NOMO-1 (cell line): ENCODE measurements around the gene CYB561A3.
A peak's percentile ranks its signal among the peaks of the same experiment; 100 is the strongest.

Experiments
- DNase-seq, 2 experiments: peaks; one replicate each; lab custom pipeline; 2025; ENCODE audit not compliant: unreplicated experiment in 2 of 2; lab: John Stamatoyannopoulos, UW

Gene CYB561A3

DNA sequence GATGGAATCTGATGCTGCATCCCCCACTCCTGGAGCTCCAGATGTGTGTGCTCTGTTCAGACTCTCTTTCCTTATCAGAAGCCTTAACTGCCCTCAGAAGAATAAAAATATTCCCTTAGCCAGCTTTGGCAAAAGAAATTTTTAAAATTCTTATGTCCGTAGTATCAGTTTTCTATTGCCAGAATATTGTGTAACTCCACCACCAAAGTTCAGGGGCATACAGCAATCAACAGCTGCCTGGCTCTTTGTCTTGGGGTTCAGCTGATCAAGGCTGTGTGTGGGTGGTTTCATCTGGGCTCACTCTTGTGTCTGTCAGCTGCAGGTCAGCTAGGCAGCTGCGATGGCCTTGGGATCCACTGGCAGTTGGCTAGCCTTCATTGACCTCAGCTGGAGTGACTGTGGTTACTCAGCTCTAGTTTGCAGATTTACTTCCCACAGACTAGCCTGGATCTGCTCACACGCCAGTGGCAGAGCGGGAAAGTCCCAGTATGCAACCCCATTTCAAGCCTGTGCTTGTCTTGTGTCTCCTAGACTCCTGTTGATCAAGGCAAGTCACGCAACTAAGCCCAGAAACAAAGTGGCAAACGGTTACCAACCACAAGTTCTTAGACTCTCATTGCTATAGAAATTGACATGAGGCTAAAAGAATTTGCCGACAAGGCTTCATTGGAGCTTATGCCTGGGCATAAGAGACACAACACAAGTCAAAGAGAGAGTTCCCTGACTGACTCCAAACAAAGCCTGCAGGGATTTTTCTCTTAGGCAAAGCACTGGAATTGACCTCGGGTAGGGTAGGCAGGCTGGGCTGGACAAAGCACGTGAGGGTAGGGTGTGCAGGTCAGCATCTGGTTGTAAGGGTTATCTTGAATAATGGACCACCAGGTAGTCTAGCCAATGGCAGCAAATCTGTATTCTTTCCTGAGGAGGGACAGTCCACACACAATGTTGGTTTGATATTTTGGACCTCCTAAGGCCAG is 8.0 kb upstream of the CYB561A3 start:
- no peak for DNase-seq

DNA sequence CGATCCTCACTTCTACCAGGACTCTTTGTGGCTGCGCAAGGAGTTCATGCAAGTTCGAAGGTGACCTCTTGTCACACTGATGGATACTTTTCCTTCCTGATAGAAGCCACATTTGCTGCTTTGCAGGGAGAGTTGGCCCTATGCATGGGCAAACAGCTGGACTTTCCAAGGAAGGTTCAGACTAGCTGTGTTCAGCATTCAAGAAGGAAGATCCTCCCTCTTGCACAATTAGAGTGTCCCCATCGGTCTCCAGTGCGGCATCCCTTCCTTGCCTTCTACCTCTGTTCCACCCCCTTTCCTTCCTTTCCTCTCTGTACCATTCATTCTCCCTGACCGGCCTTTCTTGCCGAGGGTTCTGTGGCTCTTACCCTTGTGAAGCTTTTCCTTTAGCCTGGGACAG is 7.0 kb upstream of the CYB561A3 start:
- no peak for DNase-seq

DNA sequence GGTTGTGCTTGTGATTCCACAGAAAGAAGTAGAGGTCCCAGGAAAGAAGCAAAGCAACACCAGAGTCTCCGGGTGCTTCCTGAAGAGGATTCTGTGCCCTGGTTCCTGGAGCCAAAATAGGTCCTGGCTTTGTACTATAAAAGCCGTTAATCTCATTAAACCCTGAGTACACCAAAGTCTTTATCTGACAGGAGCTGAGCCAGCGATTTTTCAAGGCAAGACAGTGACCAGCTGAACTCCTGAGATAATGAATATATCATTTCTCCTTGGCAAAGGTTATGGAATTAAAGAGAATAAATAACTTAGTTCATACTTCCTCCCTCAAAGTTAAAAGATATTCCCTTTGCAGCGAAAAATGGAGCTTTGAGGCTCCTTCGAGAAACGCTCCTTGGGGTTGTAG is 5.7 kb upstream of the CYB561A3 start:
- no peak for DNase-seq

- no peak for DNase-seq
Measured at GRCh38 chr11:61364012-61364675, 2.5 kb upstream of the CYB561A3 start.

DNA sequence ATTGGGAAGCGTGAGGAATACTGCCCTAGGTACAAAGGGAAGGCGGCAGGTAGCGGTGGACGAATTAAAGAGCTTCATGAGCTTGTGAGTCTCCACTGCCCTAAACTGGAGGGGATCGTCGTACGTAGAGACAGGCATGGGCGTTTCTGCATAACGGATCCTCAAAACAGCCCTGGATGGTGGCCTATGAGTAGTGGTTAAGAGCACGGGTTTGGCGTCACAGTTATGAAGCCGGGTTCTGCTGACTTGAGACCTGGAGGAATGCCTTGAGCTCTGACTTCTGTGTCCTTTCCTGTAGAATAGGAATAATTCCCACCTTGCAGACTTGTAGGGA is 827 bp upstream of the CYB561A3 start:
- DNase-seq: peak in 1 of 2 experiments; percentile 44

GRCh38 chr11:61361237-61361740 is 393 bp downstream of the CYB561A3 start:
- DNase-seq: no peak

- no peak for DNase-seq
Measured at GRCh38 chr11:61359516-61359915, 2.2 kb downstream of the CYB561A3 start.

DNA sequence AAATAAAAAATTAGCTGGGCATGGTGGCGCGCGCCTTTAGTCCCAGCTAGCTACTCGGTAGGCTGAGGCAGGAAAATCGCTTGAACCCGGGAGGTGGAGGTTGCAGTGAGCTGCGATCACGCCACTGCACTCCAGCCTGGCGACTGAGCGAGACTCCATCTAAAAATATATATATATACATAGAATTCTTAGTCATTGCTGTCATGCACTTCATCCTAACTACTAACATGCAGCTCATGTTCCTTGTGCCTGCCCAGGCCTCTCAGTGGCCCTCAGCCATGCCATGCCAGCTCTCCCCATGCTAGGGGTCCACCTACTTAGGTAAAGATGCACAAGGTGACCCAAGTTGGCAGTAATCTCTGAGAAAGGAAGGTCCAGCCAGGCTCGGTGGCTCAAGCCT is 3.1 kb downstream of the CYB561A3 start:
- DNase-seq: no peak

DNA sequence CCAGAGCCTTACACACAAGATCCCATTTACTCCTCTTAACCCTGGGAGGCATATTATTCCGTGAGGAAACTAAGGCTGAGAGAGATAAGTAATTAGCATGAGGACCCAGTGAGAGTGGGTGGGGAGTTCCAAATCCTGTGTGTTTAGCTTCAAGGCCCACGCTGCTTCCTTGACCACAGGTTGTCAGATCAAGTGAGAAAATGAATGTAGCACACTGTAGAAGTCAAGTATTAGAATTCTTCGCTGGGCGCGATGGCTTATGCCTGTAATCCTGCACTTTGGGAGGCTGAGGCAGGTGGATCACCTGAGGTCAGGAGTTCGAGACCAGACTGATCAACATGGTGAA is 3.8 kb downstream of the CYB561A3 start:
- no peak for DNase-seq

GRCh38 chr11:61357233-61357893 is 4.3 kb downstream of the CYB561A3 start:
- DNase-seq: peak; percentile 82 to 91

DNA sequence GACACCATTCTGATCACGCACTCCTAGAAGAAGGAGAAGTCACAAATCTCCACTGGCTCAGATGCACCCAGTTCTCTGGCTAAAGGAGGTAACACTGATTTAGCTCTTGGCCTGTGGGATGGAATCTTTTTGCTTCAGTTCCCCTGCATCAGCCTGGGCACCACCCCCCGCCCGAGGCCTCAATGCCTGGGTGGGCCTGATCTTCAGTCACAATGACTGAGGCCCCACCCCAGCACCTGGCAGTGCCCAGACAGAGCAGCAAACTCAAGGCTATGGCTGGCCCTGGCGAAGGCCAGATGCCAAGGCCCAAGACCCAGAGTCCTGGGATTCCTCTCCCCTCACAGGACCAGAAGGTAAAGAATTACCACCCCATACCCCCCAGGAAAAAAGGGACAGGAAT is 5.0 kb downstream of the CYB561A3 start:
- DNase-seq: no peak

DNA sequence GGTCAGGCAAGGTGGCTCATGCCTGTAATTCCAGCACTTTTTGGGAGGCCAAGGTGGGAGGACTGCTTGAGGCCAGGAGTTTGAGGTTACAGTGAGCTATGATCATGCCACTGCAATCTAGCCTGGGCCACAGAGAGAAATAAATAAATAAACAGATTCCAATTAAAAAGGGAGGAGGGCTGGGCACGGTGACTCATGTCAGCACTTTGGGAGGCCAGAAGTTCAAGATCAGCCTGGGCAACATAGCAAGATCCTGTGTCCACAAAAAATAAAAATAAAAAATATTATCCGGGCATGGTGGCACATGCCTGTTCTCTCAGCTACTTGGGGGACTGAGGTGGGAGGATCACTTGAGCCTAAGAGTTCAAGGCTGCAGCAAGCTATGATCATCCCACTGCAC is 7.5 kb downstream of the CYB561A3 start:
- DNase-seq: no peak

GRCh38 chr11:61353131-61354067 is 8.3 kb downstream of the CYB561A3 start:
- DNase-seq: no peak

- no peak for DNase-seq
Measured at GRCh38 chr11:61352038-61352437, 9.6 kb downstream of the CYB561A3 start.

DNA sequence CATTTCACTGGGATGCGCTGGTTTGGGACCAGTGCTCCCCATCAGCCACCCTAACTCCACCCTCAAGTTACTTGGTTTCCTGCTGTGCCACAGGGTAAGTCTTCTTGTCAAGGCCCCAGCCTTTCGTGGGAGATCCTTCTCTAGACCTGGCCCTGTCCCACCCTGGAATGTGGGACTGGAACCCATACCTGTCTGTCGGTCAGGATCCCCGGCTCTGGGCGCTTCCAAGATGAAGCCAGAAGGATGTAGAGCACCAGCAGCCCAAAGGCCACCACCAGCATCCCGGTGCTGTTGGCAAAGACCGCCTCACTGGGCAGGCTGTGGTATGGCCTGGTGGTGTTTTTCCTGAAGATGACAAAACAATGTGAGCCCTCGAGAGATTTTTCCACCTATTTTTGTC is 10.9 kb downstream of the CYB561A3 start:
- DNase-seq: no peak

GRCh38 chr11:61350336-61350735 is 11.3 kb downstream of the CYB561A3 start:
- no peak for DNase-seq

DNA sequence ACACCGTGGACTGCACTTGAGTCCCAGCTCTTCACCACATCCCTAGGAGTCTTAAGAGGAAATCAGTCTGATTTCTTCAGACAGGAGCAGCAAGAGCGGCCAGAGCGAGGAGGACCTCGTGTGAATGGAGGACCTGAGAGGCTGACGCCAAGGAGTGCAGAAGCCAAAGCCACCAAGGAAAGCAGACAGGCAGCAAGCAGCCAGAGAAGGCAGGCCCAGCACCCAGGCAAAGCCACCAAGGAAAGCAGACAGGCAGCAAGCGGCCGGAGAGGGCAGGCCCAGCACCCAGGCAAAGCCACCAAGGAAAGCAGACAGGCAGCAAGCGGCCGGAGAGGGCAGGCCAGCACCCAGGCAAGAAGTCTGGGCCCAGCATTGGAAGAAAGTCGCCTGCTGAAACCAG is 11.8 kb downstream of the CYB561A3 start:
- DNase-seq: no peak

GRCh38 chr11:61349189-61349751 is 12.4 kb downstream of the CYB561A3 start:
- no peak for DNase-seq

DNA sequence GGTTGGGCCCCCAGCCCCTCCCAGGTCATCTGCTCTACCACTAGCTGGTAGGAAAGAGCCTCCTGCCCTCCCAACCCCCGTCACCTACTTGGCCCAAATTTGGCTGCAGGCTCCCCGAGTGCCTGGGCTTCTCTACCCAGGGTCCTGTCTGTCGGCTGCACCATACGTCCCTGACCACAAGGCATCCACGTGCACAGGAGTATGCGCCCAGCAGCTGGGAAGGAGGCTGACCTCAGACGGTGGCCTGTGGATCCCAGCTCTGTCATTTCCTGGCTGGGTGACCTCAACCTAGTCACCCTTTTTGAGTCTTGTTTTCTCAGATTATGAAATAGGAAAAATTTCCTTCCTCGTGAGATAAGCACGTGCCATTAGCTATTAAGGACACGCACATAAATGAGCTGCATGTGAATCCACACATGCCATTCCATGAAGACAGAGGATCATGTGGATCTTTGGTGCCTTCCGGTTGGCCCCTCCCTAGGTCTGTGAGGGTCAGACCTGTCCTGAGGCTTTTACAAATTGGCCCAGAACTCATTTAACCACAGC is 13.7 kb downstream of the CYB561A3 start:
- no peak for DNase-seq
